ENCODE measurements around the gene KCNG3. TPM values are rescaled to one million over a fixed set of nuclear protein-coding genes. Genes with fewer than 3 reads are reported as not detected.

The KCNG3 gene
- total and polyA plus RNA-seq, 8 donors: 0.23 to 0.83 (median 0.74) TPM

GRCh38 chr2:42510608-42511243 lies 16.9 kb upstream of the KCNG3 start:
- TF ChIP-seq CTCF (IDR thresholded peaks at IDR 0.05): no peak
- Histone ChIP-seq H3K4me1 (no peaks in the 10 kb centered on the region), H3K9me3 (no peaks in the 10 kb centered on the region), H3K36me3 (no peaks in the 10 kb centered on the region), H3K27me3 (no peaks in the 10 kb centered on the region), H3K4me3 (no peak overlapping the region), H3K27ac (no peak overlapping the region)
- intact Hi-C loops (cut with DNase I): loop anchor here in 2 of 3 donors (10.0 kb wide), 1 partner anchor 154 kb away; no protein-coding TSS in a partner anchor
- no peak for DNase-seq
- no peak for ATAC-seq
- WGBS, 2 donors: 36 to 51% methylated on average over 2 of the region's 2 CpGs
- FAIRE-seq: no peak

- WGBS, 2 donors: 74 to 77% methylated on average over 6 of the region's 6 CpGs
- H3K9me3 ChIP-seq: no peaks in the 10 kb centered on the region
- intact Hi-C loops (cut with DNase I): loop anchor here in 2 of 3 donors (10.0 kb wide), 1 partner anchor 155 kb away; no protein-coding TSS in a partner anchor
- no peaks in the 10 kb centered on the region for H3K4me1 ChIP-seq
- no peak overlapping the region for H3K4me3 ChIP-seq
- H3K36me3 ChIP-seq: no peaks in the 10 kb centered on the region
- H3K27ac ChIP-seq: no peak overlapping the region
- no peak for ATAC-seq
- no peak for TF ChIP-seq CTCF (IDR thresholded peaks at IDR 0.05)
- DNase-seq: no peak
- H3K27me3 ChIP-seq: no peaks in the 10 kb centered on the region
- no peak for FAIRE-seq
Measured at GRCh38 chr2:42510191-42510590, 16.4 kb upstream of the KCNG3 start.

- no peak for ATAC-seq
Measured at GRCh38 chr2:42504364-42505230, 10.8 kb upstream of the KCNG3 start.

GRCh38 chr2:42503291-42503690 lies 9.5 kb upstream of the KCNG3 start:
- Histone ChIP-seq H3K9me3 (no peaks in the 10 kb centered on the region), H3K4me1 (no peaks in the 10 kb centered on the region), H3K27me3 (no peaks in the 10 kb centered on the region), H3K4me3 (no peak overlapping the region), H3K36me3 (no peaks in the 10 kb centered on the region), H3K27ac (no peak overlapping the region)
- DNase-seq (no peak), FAIRE-seq (no peak), ATAC-seq (no peak)
- intact Hi-C loops (cut with DNase I): no loop called here
- TF ChIP-seq CTCF (IDR thresholded peaks at IDR 0.05): no peak
- WGBS, 2 donors: 22 to 34% methylated on average over 2 of the region's 2 CpGs

More at GRCh38 chr2:42504364-42505230, 10.8 kb upstream of the KCNG3 start:
- no peak for FAIRE-seq
- DNase-seq: no peak
- Histone ChIP-seq H3K27me3 (no peaks in the 10 kb centered on the region), H3K27ac (no peak overlapping the region), H3K36me3 (no peaks in the 10 kb centered on the region), H3K4me3 (no peak overlapping the region), H3K9me3 (no peaks in the 10 kb centered on the region), H3K4me1 (no peaks in the 10 kb centered on the region)
- 83 to 88% methylated on average over 10 of the region's 10 CpGs for WGBS, 2 donors
- TF ChIP-seq CTCF (IDR thresholded peaks at IDR 0.05): no peak
- intact Hi-C loops (cut with DNase I): no loop called here
